ENCODE results near the gene DNMT3A. TPM values are rescaled to one million over a fixed set of nuclear protein-coding genes. Genes with fewer than 3 reads are reported as not detected.

DNMT3A gene
- total RNA-seq, 1 experiment from 2014 or later = 215 TPM

- no CpG with 5 or more reads among the region's 4 CpGs for WGBS (ENCODE audit: extremely low coverage, insufficient read length, low lambda C conversion rate)
- no peak for DNase-seq
- H3K79me2 ChIP-seq (ENCODE audit: insufficient read depth, low read length) = no peaks in the 10 kb centered on the region; the same call in 1 of the 2 replicates
These were observed 7.7 kb downstream of the DNMT3A start for GRCh38 chr2:25333981-25334380.

More at GRCh38 chr2:25333981-25334380, 7.7 kb downstream of the DNMT3A start:
- H3K9me3 ChIP-seq (ENCODE audit: control insufficient read depth, low read depth, low read length) = no peaks in the 10 kb centered on the region
- H3K14ac ChIP-seq (ENCODE audit: insufficient read depth, low read length) = no peak overlapping the region
- H2BK120ac ChIP-seq (ENCODE audit: low read depth, low read length, poor library complexity, severe bottlenecking) = no peak overlapping the region
- H3K27me3 Mint-ChIP-seq (ENCODE audit: low read depth) = no peaks in the 10 kb centered on the region; the same call in 1 of the 2 replicates
- H2BK20ac ChIP-seq (ENCODE audit: low read depth, low read length, poor library complexity, severe bottlenecking) = no peak overlapping the region
- no peaks in the 10 kb centered on the region for H3K27me3 ChIP-seq (ENCODE audit: insufficient read depth, low read length)
- H2BK12ac ChIP-seq (ENCODE audit: insufficient read length, low read depth, low read length) = no peak overlapping the region
- no peak overlapping the region for H3K4me2 ChIP-seq (ENCODE audit: insufficient read depth, insufficient read length, low read length)
- TF ChIP-seq, protein P1, sequence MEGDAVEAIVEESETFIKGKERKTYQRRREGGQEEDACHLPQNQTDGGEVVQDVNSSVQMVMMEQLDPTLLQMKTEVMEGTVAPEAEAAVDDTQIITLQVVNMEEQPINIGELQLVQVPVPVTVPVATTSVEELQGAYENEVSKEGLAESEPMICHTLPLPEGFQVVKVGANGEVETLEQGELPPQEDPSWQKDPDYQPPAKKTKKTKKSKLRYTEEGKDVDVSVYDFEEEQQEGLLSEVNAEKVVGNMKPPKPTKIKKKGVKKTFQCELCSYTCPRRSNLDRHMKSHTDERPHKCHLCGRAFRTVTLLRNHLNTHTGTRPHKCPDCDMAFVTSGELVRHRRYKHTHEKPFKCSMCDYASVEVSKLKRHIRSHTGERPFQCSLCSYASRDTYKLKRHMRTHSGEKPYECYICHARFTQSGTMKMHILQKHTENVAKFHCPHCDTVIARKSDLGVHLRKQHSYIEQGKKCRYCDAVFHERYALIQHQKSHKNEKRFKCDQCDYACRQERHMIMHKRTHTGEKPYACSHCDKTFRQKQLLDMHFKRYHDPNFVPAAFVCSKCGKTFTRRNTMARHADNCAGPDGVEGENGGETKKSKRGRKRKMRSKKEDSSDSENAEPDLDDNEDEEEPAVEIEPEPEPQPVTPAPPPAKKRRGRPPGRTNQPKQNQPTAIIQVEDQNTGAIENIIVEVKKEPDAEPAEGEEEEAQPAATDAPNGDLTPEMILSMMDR (conservative IDR thresholded peaks at IDR 0.05) = no peak
- no peak overlapping the region for H4K8ac ChIP-seq (replicated peaks; ENCODE audit: insufficient read length, low read depth, low read length)
- no peak overlapping the region for H3K23ac ChIP-seq (ENCODE audit: insufficient read length, low read depth, low read length)
- H3K27ac Mint-ChIP-seq = no peak overlapping the region; a peak in 1 of 7 replicates
- H3K9ac ChIP-seq (ENCODE audit: extremely low read depth, insufficient read length, low read length) = no peak overlapping the region
- H3K4me1 Mint-ChIP-seq = peaks cover 59 to 73% of the 10 kb centered on the region in 2 experiments
- no peak overlapping the region for H3K18ac ChIP-seq (ENCODE audit: insufficient read length, low read depth, low read length)
- no peak overlapping the region for H2AFZ ChIP-seq (ENCODE audit: low read length)
- no peak overlapping the region for H3K27ac ChIP-seq (ENCODE audit: insufficient read length, low read depth, low read length)
- H3K4ac ChIP-seq (ENCODE audit: low read depth, low read length) = no peak overlapping the region
- H4K91ac ChIP-seq (ENCODE audit: insufficient read length, low read depth, low read length) = no peak overlapping the region
- H3K79me1 ChIP-seq (ENCODE audit: insufficient read depth, low read depth, low read length, poor library complexity, severe bottlenecking) = no peaks in the 10 kb centered on the region
- no peak overlapping the region for H3K56ac ChIP-seq (ENCODE audit: insufficient read length, low read depth, low read length)
- H2BK15ac ChIP-seq (ENCODE audit: low read depth, low read length) = no peak overlapping the region
- H3K23me2 ChIP-seq (ENCODE audit: insufficient read length, low read depth, low read length, poor library complexity, severe bottlenecking) = no peaks in the 10 kb centered on the region
- H3K4me1 ChIP-seq (ENCODE audit: insufficient read depth, low read length) = peaks cover 15% of the 10 kb centered on the region; the same call in 1 of the 2 replicates
- H3K9me3 Mint-ChIP-seq = no peaks in the 10 kb centered on the region
- peak overlapping the region in 1 of 2 experiments; percentile 41; a peak in 1 of 5 replicates for H3K4me3 Mint-ChIP-seq
- H4K20me1 ChIP-seq (ENCODE audit: control insufficient read depth, insufficient read depth, insufficient read length) = no peaks in the 10 kb centered on the region
- H4K5ac ChIP-seq (ENCODE audit: insufficient read length, low read depth, low read length) = no peak overlapping the region
- H3K36me3 Mint-ChIP-seq (ENCODE audit: insufficient read depth in 1 of 3, low read depth in 3 of 3) = no peaks in the 10 kb centered on the region; a peak in 1 of 7 replicates
- H2BK5ac ChIP-seq (ENCODE audit: insufficient read length, low read length) = no peak overlapping the region
- H2AK5ac ChIP-seq (ENCODE audit: insufficient read length, low read length) = no peak overlapping the region
- no peak overlapping the region for H3T11ph ChIP-seq (ENCODE audit: low read length)

Data from H9 (cell line).